ENCODE results near the gene AGPAT4.
"Not testable (repeated sequence)": the region's sequence is repeated elsewhere in the genome, so short reads cannot be mapped to it uniquely, and the experiment has no call there.

The AGPAT4 gene

DNA sequence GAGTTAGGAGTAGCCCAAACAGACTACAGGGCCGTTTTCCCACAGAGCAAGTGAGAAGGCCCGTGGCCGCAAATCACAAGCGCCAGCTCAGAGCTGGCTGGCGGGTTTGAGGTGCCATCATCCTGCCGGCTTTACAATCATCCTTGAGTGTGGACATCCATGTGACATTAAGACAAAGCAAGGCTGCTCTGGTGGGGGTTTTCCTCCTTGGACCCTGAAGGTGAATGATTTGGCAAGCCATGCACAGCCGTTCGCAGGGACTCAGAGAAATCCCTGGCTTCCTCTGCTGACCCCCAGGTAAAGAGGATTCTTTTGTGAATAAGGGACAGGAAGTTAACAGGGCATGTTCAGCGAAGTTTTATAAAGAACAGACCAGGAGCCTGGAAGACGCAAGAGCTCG, 137.2 kb downstream of the AGPAT4 start:
- DNase-seq: no peak

DNA sequence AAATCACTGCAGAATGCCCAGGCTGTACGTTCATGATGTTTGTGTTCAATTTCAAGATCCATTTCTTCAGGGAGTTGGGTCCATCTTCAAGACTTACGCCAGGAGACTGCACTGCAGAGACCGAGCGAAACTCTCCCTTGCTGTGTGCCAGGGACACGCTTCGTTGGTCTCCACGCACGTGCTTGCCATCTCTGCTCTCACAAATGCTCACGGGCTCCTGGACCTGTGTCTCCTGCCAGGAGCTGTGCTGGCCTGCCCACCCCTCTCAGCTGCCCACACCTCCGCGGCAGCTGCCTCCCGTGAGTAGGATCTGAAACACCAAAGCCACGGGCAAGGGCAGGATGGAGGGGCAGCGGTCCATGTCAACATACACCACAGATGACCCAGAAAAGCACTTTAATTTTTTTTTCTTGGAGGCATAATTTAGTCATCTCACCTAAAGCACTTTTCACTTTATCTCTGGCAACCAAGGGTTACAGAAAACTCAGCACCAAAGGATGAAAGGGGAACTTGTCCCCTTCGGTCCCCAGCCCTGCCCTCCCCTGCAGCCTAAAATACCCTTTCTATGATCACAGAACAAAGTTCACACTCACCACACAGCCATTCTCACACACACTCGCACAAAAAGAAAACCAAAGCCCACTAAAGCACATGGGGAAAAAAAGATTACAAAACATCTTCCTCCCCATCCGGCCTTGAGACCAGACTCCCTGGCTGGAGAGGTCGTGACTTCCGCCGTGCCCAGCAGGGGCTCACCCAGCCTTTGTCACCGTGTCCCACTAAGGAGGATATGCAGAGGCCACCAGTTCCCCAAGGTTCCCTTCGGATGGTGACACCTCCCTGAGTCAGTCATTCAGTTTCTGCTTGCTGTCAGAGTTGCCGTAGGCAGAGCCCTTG, 137.9 kb downstream of the AGPAT4 start:
- DNase-seq: no peak

DNA sequence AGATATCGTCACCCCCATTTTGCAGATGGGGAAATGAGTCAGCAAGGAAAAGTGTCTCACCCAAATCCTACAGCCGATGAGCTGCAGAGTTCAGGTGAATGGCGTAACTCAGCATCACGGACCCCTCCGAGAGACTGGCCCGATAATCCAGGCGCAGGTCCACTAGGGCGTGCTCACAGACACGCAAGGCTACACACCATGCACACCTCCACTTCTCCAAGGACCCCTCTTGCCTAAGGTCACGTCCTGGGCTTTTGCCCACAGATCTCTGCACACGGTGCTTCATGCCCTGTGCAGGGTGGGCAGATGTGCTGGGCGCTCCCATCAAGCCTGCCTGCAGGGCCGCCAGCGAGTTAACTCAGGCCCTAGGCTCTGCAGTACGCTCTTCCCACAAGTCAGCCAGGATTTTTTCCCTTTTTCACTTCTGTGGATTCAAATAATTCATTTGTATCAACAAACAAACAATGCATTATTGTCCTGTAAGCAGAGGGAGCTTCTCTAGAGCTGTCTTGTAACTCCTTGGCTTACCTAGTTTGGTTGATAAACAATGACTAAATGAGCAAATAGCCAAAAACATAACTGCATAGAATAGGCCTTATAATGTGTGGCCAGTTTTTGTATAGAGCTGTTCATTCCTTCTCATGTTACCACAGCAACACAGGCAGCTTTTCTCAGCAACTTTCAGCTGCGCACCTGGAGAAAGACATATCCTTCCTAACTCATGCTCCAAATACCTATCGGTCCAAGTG, 139.1 kb downstream of the AGPAT4 start:
- DNase-seq: no peak

GRCh38 chr6:161133963-161134362, 139.9 kb downstream of the AGPAT4 start:
- DNase-seq: no peak

DNA sequence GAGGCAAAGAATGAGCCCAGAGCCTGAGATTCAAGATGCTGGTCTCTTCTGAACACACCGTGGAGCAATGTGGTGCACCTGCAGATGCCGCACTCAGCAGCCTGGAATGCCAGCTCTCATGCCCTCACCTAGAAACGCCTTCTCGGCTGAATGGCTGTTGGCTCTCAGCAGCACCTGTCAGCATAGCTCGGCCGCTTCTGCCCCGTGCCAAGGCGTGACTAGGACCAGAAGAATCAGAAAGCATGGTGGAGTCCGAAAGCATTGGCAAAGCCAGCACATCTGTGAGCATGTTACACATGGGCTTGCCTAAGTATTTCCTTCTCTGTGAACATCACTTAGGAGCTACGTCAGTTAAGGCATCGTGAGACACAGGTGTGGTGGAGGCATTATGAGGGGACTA, 141.5 kb downstream of the AGPAT4 start:
- DNase-seq: no peak

GRCh38 chr6:161130967-161131766, 142.7 kb downstream of the AGPAT4 start:
- no peak for DNase-seq

DNA sequence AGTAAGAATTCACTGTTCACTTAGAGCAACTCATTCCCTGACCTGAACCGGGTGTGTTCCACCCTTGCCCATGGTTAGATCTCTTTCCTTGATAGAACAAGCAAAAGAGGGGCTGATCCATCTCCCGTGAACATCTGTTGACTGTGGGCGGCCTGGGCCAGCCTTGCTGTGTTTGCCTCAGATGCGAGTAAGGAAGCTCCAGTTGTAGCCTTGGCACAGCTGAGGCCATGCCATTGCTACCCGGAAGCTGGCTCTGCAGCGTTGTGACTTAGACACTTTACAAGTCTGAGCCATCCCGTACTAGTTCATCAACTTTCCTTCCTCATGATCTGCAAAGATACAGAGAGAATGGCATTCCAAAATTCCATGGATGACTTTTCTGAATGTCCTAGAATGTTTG, 143.3 kb downstream of the AGPAT4 start:
- DNase-seq: no peak

- DNase-seq: no peak
Observed at GRCh38 chr6:161128680-161129196, 145.1 kb downstream of the AGPAT4 start.

DNA sequence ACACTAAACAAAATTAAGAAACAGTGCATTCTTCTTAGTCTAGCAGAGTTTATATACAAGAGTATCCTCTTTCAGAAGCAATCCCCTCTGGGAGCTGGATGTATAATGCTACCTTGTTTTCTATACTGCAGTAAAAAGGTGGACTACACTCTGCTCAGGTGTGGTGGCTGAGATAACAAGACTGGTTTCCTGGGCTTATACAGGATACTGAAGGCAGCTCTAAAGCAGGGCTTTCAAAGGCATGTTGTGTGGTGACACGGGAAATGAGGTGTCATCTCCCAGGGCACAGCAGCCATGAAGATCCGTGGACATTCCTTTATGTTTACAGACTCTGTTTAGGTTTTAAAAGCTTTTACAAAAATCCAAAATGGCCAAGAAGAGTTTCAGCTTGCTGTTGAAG, 145.6 kb downstream of the AGPAT4 start:
- no peak for DNase-seq

GRCh38 chr6:161127071-161127740, 146.7 kb downstream of the AGPAT4 start:
- no peak for DNase-seq

GRCh38 chr6:161125591-161125990, 148.3 kb downstream of the AGPAT4 start:
- no peak for DNase-seq

- DNase-seq: not testable (repeated sequence)
Observed at GRCh38 chr6:161123319-161123718, 150.5 kb downstream of the AGPAT4 start.

GRCh38 chr6:161117942-161118341, 155.9 kb downstream of the AGPAT4 start:
- DNase-seq: no peak

DNA sequence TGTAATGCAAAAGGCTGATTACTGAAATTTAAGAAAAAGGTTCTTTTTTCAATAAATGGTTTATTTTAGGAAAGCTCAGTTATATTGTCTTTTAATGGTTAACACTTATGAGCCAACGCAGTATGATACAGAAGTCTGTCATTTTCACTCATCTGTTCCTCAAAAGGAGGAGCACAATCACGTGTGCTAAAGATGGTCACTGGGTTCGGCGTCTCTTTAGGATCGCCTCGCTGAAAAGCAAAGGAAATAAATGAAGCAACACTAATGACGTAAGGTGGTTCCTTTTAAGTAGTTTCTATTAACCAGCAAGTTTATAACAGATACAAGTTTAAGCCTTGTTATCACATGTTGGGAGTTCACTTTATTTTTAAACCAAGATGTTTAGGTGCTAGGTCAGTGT, 156.6 kb downstream of the AGPAT4 start:
- no peak for DNase-seq

DNA sequence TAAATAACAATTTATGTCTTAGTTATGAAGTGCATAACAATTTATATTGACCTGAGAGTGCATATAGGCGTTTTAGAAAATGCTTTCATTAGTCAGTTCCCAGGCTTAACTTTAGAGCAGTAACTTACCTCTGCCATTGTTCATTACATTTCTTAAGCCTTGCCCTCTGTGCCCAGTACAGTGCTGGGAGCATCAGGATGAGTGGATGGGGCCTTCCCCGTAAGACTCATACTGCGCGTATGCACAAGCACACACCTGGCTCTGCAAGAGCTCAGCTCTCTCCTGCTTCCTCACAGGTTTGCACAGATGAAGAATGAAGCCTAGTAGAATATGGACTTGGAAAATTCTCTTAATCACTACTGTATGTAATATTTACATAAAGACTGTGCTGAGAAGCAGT, 157.3 kb downstream of the AGPAT4 start:
- no peak for DNase-seq

GRCh38 chr6:161115468-161115867, 158.4 kb downstream of the AGPAT4 start:
- no peak for DNase-seq

- no peak for DNase-seq
Observed at GRCh38 chr6:161111261-161111660, 162.6 kb downstream of the AGPAT4 start.

- DNase-seq: no peak
Observed at GRCh38 chr6:161110028-161110779, 163.7 kb downstream of the AGPAT4 start.

GRCh38 chr6:161109366-161109765, 164.5 kb downstream of the AGPAT4 start:
- DNase-seq: no peak

GRCh38 chr6:161108916-161109315, 164.9 kb downstream of the AGPAT4 start:
- no peak for DNase-seq
